Cardiac fibroblast (primary cell): Measurements from ENCODE around the gene RERE.
"Not testable (repeated sequence)": the region's sequence is repeated elsewhere in the genome, so short reads cannot be mapped to it uniquely, and the experiment has no call there.

Experiments
- DNase-seq, 2 donors: peaks; one replicate each; pipeline versions ENCODE4 v3.0.0 to v3.0.0-alpha.2; 2010; ENCODE audit warnings: low read depth in 2 of 2
- H3K4me3 ChIP-seq, 2 donors: replicated peaks in 1 of 2; 1 replicate in 1 of 2; 2 replicates in 1 of 2; pipeline ENCODE4 v1.5.1; 2011; ENCODE audit warnings: low read depth in 2 of 2, low read length in 2 of 2, mild to moderate bottlenecking in 2 of 2, moderate library complexity in 1 of 2
- TF ChIP-seq, protein P1 (sequence below): IDR thresholded peaks from one replicate; pipeline ENCODE4 v1.5.1; 2011; ENCODE audit warnings: low read depth, mild to moderate bottlenecking, low read length, inconsistent platforms

The RERE gene

DNA sequence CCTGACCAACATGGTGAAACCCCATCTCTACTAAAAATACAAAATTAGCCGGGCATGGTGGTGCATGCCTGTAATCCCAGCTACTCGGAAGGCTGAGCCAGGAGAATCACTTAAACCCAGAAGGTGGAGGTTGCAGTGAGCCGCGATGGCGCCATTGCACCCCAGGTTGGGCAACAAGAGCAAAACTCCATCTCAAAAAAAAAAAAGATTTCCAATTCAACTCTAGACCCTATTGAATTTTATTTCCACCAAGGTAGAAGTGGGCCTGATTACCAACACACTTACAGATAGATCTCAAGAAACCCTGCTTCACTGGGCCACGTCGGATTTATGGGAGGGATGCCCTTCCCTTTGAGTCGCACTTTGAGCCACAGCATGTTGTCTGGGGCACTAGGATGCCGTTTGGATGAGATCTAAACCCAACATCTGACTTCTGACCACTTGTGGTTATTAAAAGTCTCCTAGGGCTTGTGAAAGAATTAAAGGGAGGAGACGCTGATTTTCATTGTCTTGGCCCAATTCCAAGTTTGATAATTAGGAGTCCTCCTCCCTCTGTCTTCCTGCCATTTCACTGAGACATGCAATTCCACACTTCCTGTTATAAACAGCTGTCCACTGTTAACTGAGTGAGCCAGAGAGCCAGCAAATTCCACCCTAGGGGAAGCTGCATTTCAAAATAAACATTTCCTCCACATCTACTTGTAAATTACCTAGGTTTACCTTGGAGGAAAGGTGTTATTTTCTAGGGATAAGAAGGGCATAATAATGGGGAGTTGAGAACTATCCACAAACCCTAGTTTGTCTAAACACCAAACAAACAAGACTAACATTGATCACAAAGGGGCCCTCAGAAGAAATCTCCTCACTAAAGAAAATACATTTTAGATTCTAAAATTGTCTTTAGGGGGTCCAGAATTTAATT, 5.2 kb upstream of the RERE start:
- TF ChIP-seq, protein P1, sequence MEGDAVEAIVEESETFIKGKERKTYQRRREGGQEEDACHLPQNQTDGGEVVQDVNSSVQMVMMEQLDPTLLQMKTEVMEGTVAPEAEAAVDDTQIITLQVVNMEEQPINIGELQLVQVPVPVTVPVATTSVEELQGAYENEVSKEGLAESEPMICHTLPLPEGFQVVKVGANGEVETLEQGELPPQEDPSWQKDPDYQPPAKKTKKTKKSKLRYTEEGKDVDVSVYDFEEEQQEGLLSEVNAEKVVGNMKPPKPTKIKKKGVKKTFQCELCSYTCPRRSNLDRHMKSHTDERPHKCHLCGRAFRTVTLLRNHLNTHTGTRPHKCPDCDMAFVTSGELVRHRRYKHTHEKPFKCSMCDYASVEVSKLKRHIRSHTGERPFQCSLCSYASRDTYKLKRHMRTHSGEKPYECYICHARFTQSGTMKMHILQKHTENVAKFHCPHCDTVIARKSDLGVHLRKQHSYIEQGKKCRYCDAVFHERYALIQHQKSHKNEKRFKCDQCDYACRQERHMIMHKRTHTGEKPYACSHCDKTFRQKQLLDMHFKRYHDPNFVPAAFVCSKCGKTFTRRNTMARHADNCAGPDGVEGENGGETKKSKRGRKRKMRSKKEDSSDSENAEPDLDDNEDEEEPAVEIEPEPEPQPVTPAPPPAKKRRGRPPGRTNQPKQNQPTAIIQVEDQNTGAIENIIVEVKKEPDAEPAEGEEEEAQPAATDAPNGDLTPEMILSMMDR, result no peak
- no peak overlapping the region for H3K4me3 ChIP-seq
- peak; percentile 88 to 89 for DNase-seq

DNA sequence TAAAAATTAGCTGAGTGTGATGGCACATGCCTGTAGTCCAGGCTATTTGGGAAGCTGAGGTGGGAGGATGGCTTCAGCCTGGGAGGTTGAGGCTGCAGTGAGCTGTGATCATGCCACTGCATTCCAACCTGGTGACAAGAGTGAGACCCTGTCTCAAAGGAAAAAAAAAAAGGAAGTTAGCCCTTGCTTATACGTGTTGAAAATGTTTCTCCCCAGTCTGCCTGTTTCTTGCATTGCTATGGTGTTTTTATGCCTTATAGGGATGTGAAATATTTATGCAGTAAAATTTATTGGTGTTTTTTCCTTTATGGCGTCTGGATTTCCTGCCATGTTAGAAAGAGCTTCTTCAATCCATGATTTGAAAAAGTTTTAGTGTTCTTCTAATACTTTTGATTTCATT, 3.6 kb upstream of the RERE start:
- TF ChIP-seq, protein P1, result no peak
- DNase-seq, result no peak
- H3K4me3 ChIP-seq, result no peak overlapping the region

DNA sequence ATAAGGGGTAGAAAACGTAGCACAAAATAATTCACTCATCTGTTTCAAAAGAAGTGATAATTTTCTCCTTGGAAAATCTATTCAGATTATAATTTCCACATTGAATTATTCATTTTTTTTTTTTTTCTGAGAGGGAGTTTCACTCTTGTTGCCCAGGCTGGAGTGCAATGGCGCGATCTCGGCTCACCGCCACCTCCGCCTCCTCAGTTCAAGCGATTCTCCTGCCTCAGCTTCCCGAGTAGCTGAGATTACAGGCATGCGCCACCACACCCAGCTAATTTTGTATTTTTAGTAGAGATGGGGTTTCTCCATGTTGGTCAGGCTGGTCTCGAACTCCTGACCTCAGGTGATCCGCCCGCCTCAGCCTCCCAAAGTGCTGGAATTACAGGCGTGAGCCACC, 1.3 kb upstream of the RERE start:
- H3K4me3 ChIP-seq, DNase-seq: not testable (repeated sequence)

DNA sequence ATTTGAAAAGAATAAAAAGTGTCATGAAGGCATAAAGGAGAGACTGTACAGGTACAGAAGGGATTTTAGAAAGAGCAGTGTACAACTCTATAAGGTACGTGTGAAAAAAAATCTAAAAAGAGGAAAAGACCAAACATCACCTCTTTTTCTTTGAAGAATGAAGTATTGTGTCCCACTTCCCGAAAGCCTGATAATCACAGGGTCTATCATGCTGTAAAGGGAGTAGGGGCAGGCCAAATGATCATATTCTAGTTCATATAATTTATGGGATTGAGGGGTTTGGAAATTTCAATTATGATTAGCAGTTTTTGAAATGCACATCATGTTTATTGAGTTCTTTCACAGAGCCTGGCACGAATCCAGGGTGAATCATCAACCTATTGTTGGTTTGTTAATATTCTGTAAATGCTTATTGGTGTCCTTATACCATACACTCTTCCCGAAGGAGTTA, 910 bp upstream of the RERE start:
- TF ChIP-seq, protein P1, result no peak
- DNase-seq, result peak; percentile 76 to 93
- peak overlapping the region; percentile 49 to 62 for H3K4me3 ChIP-seq

DNA sequence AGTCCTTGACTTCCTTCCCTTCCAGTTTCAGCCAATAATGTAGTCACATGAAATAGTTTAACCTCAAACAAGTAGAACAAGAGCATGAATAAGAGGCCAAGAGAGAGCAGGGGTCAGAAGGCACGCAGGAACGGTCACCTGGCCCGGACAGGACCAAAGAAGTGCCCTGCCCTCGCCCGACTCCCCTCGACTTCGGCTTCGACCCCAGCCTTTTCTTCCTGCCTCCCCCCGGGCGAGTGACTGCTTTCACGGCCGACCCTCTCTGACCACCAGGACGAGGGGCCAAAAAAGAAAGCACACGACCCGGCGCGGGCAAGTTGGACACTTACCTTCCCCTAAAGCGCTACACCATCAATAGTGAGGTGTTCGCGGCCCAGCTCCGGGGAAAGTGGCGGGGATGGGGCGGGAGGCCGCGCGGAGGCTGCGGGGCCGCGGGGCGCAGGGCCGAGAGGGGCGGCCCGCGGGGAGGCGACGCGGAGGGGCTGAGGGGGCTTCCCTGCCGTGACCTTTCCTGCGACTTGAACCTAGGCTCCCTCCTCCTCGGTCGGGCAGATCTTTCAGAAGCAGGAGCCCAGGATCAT, 519 bp downstream of the RERE start:
- TF ChIP-seq, protein P1, result no peak
- H3K4me3 ChIP-seq, result peak overlapping the region; percentile 62 to 85
- DNase-seq, result peak; percentile 8 to 23

DNA sequence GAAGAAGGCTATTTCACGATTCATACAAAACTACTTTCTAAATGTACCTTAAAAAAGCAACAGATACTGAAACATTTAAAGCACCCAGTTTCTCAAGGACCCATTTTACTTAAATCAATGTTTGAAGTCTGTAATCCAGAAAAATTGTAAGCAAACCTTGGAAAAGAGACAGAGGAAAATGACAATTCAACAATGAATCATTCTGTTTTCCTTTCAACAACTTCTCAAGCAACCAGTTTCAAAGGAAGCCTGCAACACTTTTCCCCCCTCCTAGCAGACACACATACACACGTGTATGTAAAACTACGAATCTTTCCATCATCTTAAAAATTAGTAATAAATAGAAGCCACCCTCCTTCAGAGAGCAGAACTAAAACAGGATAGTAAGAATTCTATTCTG, 1.2 kb downstream of the RERE start:
- TF ChIP-seq, protein P1, result no peak
- DNase-seq, result peak; percentile 49 to 71

DNA sequence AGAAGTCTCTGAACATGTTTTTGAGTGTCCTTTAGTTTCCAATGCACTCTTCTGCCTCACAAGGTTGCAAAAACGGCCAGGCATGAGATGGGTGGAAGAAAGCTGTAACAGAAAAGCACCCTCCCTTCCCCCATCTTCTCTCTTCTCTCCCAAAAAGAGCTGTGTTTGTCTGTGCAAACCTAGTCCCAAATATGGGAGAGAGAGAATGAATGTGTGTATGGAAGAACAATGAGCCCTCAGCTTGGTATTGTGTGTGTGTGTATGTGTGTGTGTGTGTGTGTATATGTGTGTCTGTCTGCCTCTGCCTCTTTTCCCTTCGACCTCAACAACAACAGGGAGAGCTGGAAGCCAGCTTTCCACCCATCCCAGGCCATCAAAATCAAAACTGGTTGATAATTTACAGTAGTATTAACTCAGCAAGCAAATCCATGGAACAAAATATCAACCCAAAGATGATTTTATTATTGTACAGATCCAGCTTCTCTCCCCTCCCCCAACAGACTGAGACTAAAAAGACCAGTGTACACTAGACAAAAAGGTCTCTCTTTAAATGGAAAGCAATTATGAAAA, 1.8 kb downstream of the RERE start:
- TF ChIP-seq, protein P1, result no peak
- H3K4me3 ChIP-seq, result peak overlapping the region; percentile 62 to 85
- DNase-seq, result peak; percentile 54 to 55

More for the DNA sequence above, 1.2 kb downstream of the RERE start:
- peak overlapping the region; percentile 62 to 85 for H3K4me3 ChIP-seq
